Memory B cell (primary cell): ENCODE data around the gene PROK2.
A peak's percentile ranks its signal among the peaks of the same experiment; 100 is the strongest.

Experiments used
- ATAC-seq: fragments of 150-1000 bp; cut with Tn5 transposase; 2 replicates; pipeline ENCODE4 v1.10.0; 2021; ENCODE audit warnings: low read depth, mild to moderate bottlenecking, moderate library complexity
- DNase-seq, 2 donors: peaks; one replicate each; pipeline ENCODE4 v3.0.0; 2022; ENCODE audit warnings: low spot score in 2 of 2
- H3K27ac Mint-ChIP-seq: one replicate; pipeline ENCODE4 v1.8.0; 2022; ENCODE audit warnings: mild to moderate bottlenecking, moderate library complexity, mixed read lengths
- H3K27me3 Mint-ChIP-seq: one replicate; pipeline ENCODE4 v1.8.0; 2022; ENCODE audit warnings: mixed read lengths
- H3K36me3 Mint-ChIP-seq: one replicate; pipeline ENCODE4 v1.8.0; 2022; ENCODE audit warnings: mild to moderate bottlenecking, mixed read lengths
- H3K4me1 Mint-ChIP-seq: one replicate; pipeline ENCODE4 v1.8.0; 2022; ENCODE audit warnings: mixed read lengths
- H3K4me3 Mint-ChIP-seq: one replicate; pipeline ENCODE4 v1.8.0; 2022; ENCODE audit warnings: mild to moderate bottlenecking, moderate library complexity, mixed read lengths
- H3K9me3 Mint-ChIP-seq: one replicate; pipeline ENCODE4 v1.8.0; 2022; ENCODE audit warnings: mixed read lengths

Gene PROK2

GRCh38 chr3:71779674-71780377 is 5.1 kb downstream of the PROK2 start:
- peaks cover 3% of the 10 kb centered on the region for H3K4me1 Mint-ChIP-seq
- no peak overlapping the region for H3K27ac Mint-ChIP-seq
- peaks cover 6% of the 10 kb centered on the region for H3K27me3 Mint-ChIP-seq
- no peak for DNase-seq
- no peaks in the 10 kb centered on the region for H3K9me3 Mint-ChIP-seq
- no peak for ATAC-seq
- H3K36me3 Mint-ChIP-seq, result no peaks in the 10 kb centered on the region
- no peak overlapping the region for H3K4me3 Mint-ChIP-seq

DNA sequence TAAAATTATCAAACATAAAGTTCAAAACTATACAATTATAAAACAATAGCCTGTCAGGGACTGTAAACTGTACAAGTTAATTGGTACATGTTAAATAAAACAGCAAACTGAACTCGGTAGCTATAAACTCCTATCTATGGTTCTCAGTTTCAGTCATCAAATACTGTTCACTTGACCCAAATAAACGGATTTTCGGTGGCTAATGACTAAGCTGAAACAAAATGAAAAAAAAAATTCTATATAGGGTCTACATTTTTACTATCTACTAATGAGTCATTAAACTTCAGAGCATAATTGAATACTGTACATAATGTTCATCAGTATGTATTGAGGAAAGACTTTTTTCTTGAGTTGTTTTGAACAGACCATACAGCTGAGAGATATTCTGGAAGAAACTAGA is 6.6 kb downstream of the PROK2 start:
- H3K4me3 Mint-ChIP-seq, result no peak overlapping the region
- H3K9me3 Mint-ChIP-seq, result no peaks in the 10 kb centered on the region
- DNase-seq (no peak), ATAC-seq (no peak)
- no peak overlapping the region for H3K27ac Mint-ChIP-seq
- H3K27me3 Mint-ChIP-seq, result peaks cover 4% of the 10 kb centered on the region
- no peaks in the 10 kb centered on the region for H3K4me1 Mint-ChIP-seq
- no peaks in the 10 kb centered on the region for H3K36me3 Mint-ChIP-seq

GRCh38 chr3:71776538-71776937 is 8.4 kb downstream of the PROK2 start:
- Mint-ChIP-seq H3K4me3 (no peak overlapping the region), H3K27me3 (peaks cover 2% of the 10 kb centered on the region), H3K4me1 (no peaks in the 10 kb centered on the region), H3K9me3 (no peaks in the 10 kb centered on the region), H3K36me3 (no peaks in the 10 kb centered on the region), H3K27ac (no peak overlapping the region)
- DNase-seq (no peak), ATAC-seq (no peak)

DNA sequence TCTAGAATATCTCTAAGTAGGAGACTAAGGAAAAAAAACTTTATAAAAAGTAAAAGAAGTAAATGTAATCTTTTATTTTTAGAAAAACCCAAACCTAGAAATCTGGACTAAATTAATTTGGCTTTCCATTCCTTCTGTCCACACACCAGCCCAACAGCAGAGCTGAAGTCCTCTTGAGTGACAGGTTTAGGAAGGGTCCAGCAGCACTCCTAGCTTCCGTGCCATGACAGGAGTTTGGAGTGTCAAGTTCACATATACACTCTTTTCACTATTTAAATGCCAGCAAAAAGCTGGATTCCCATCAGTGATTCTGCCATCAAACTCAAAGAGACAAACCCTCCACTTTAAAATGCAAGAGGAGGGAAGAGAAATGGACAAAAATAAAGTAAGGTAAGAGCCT is 13.1 kb downstream of the PROK2 start:
- Mint-ChIP-seq H3K9me3 (no peaks in the 10 kb centered on the region), H3K36me3 (no peaks in the 10 kb centered on the region), H3K27ac (no peak overlapping the region), H3K4me1 (no peaks in the 10 kb centered on the region), H3K27me3 (peaks cover 5% of the 10 kb centered on the region), H3K4me3 (no peak overlapping the region)
- DNase-seq (no peak), ATAC-seq (no peak)

DNA sequence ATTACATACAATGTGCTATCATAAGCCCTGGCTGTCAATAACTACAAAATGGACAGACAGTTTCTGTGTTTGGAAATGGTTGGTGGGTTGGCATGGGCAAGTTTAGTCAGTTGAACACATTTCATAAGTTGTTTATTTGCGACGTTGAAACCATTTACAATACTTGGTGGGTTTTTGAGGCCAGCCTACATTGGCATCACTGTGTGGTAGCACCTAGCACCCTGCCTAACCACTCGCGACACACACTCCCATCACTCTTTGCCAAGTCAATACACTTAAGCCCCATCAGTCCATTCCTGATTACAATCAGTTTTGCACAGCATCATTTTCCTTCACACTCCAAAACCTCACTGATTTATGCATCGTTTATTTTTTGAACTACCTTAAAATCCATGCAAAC is 13.8 kb downstream of the PROK2 start:
- Mint-ChIP-seq H3K36me3 (no peaks in the 10 kb centered on the region), H3K4me1 (no peaks in the 10 kb centered on the region), H3K27ac (no peak overlapping the region), H3K27me3 (peaks cover 7% of the 10 kb centered on the region), H3K9me3 (no peaks in the 10 kb centered on the region), H3K4me3 (no peak overlapping the region)
- ATAC-seq, result no peak
- no peak for DNase-seq

DNA sequence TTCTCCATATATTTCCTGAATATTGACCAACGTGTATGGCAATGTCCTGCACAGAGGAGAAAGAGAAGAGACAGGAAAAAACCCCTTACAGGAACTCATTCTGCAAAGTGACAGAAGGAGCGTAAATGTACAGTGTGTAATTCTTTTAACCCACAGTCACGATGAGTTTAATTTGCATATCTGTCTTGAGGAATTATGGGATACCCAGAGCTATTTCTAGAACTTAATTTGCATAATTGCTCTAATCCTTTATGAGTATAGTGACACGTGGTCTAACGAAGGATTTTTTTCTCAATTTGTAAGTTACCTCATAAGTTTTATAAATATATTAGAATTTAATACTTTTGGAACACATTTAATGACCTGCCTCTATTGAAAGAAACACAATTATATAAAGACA is 21.5 kb downstream of the PROK2 start:
- DNase-seq, result no peak
- ATAC-seq, result peak; percentile 24
- Mint-ChIP-seq H3K9me3 (peaks cover 2% of the 10 kb centered on the region), H3K4me3 (no peak overlapping the region), H3K27me3 (peaks cover 9% of the 10 kb centered on the region), H3K36me3 (no peaks in the 10 kb centered on the region), H3K27ac (no peak overlapping the region), H3K4me1 (no peaks in the 10 kb centered on the region)

GRCh38 chr3:71760140-71760539 is 24.8 kb downstream of the PROK2 start:
- Mint-ChIP-seq H3K4me1 (no peaks in the 10 kb centered on the region), H3K36me3 (no peaks in the 10 kb centered on the region), H3K9me3 (peaks cover 2% of the 10 kb centered on the region), H3K27ac (no peak overlapping the region), H3K27me3 (peaks cover 11% of the 10 kb centered on the region), H3K4me3 (no peak overlapping the region)
- DNase-seq (no peak), ATAC-seq (no peak)

DNA sequence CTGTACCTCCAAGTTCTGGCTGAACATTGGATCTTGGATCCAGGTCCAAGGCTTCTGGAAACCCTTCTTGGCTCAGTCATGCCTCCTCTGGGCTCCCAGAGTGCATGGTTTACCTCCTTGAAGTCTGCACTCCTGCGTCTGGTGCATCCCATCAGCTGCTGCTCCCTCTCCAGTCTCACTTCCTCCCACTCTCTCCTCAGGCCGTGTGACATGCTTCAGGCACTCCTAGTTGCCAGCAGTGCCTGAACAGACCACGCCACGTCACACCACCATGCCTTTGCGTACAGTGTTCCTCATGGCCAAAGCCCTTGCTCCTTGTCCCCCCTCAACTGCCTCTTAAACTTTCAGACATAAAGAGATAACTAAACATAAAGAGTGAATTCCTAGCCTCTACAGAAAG is 25.5 kb downstream of the PROK2 start:
- H3K4me1 Mint-ChIP-seq, result no peaks in the 10 kb centered on the region
- no peak overlapping the region for H3K4me3 Mint-ChIP-seq
- no peak for ATAC-seq
- H3K27me3 Mint-ChIP-seq, result peaks cover 12% of the 10 kb centered on the region
- H3K36me3 Mint-ChIP-seq, result no peaks in the 10 kb centered on the region
- H3K9me3 Mint-ChIP-seq, result peaks cover 2% of the 10 kb centered on the region
- no peak overlapping the region for H3K27ac Mint-ChIP-seq
- DNase-seq, result no peak

- H3K9me3 Mint-ChIP-seq, result no peaks in the 10 kb centered on the region
- H3K27me3 Mint-ChIP-seq, result peaks cover 9% of the 10 kb centered on the region
- ATAC-seq, result no peak
- H3K4me1 Mint-ChIP-seq, result no peaks in the 10 kb centered on the region
- no peak overlapping the region for H3K27ac Mint-ChIP-seq
- no peaks in the 10 kb centered on the region for H3K36me3 Mint-ChIP-seq
- no peak for DNase-seq
- no peak overlapping the region for H3K4me3 Mint-ChIP-seq
Observed at GRCh38 chr3:71758091-71758490, 26.9 kb downstream of the PROK2 start.

DNA sequence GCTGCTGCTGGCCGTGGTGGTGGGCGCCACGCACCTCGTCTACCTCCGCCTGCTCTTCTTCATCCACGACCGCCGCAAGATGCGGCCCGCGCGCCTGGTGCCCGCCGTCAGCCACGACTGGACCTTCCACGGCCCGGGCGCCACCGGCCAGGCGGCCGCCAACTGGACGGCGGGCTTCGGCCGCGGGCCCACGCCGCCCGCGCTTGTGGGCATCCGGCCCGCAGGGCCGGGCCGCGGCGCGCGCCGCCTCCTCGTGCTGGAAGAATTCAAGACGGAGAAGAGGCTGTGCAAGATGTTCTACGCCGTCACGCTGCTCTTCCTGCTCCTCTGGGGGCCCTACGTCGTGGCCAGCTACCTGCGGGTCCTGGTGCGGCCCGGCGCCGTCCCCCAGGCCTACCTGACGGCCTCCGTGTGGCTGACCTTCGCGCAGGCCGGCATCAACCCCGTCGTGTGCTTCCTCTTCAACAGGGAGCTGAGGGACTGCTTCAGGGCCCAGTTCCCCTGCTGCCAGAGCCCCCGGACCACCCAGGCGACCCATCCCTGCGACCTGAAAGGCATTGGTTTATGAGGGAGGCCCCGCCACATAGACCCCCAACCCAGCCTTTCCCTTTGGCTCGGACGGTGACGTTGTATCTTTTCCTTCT is 30.2 kb downstream of the PROK2 start:
- no peak for DNase-seq
- Mint-ChIP-seq H3K9me3 (no peaks in the 10 kb centered on the region), H3K4me1 (no peaks in the 10 kb centered on the region), H3K27ac (no peak overlapping the region), H3K36me3 (no peaks in the 10 kb centered on the region), H3K4me3 (peak overlapping the region; percentile 21), H3K27me3 (peaks cover 14% of the 10 kb centered on the region)
- ATAC-seq, result no peak

DNA sequence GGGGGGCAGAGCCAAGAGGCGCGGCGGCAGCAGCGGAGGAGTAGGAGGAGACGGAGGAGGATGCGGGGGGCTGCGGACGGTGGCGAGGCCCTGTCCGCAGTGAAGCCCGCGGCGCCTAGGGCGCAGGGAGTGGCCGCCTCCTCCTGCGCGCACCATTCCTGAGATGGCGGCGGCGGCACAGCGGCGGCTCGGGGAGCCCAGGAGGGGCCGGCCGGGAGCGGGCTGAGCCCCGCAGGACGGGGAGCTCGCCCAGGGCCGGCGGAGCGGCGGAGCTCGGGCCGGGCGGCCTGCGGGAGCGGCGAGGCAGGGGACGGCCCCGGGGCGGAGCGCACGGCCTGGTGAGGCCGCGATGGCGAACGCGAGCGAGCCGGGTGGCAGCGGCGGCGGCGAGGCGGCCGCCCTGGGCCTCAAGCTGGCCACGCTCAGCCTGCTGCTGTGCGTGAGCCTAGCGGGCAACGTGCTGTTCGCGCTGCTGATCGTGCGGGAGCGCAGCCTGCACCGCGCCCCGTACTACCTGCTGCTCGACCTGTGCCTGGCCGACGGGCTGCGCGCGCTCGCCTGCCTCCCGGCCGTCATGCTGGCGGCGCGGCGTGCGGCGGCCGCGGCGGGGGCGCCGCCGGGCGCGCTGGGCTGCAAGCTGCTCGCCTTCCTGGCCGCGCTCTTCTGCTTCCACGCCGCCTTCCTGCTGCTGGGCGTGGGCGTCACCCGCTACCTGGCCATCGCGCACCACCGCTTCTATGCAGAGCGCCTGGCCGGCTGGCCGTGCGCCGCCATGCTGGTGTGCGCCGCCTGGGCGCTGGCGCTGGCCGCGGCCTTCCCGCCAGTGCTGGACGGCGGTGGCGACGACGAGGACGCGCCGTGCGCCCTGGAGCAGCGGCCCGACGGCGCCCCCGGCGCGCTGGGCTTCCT is 31.0 kb downstream of the PROK2 start, which contains the start of gene GPR27:
Gene GPR27, plus strand, starts transcription at position 155 of the 909 bp plus-strand sequence. Its CDS starts 195 bp downstream, at position 350.
- peaks cover 12% of the 10 kb centered on the region for H3K27me3 Mint-ChIP-seq
- no peak for DNase-seq
- no peak for ATAC-seq
- H3K36me3 Mint-ChIP-seq, result no peaks in the 10 kb centered on the region
- H3K9me3 Mint-ChIP-seq, result no peaks in the 10 kb centered on the region
- peak within 1 kb of the TSS; percentile 34 for H3K4me3 Mint-ChIP-seq
- H3K4me1 Mint-ChIP-seq, result no peaks in the 10 kb centered on the region
- no peak within 1 kb of the TSS for H3K27ac Mint-ChIP-seq

DNA sequence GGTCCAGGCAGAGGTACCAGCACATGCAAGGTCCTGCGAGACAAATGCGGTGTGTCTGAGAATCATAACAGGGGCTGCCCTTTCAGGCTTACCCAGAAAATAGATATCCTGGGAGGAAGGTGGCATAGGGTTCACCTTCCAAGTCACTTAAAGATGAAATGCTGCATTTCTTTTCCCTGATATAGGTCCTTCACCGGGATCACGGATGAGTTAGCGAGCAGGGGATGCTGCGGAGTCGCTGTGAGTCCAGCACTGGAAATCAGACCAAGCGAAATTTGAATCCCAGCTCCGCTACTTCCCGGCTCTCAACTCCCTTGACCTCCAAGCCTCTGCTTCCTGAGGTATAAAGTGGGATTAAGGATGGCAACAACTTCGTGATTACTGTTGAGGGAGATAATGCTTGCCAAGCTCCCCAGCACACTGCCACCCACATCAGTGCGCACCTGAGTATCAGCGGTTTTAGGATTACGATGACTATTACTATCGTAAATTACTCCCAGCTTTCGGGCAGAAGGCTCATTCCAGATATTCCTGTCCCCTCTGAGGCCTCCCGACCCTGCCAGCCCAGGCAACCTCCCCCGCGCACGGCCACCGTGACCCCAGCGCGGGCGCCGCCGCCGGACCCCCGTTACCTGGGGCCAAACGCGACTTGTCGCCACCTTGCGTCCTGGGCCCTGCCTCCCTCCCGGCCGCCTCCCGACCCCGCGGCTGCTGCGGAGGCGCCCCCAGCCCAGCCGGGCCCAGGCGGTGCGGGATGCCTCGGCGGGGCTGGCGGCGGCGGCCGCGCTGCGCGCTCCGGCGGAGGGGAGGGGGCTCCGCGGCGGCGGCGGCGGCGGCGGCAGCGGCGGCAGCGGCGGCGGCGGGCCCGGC is 31.9 kb downstream of the PROK2 start:
- no peak for DNase-seq
- no peaks in the 10 kb centered on the region for H3K36me3 Mint-ChIP-seq
- no peak for ATAC-seq
- no peaks in the 10 kb centered on the region for H3K4me1 Mint-ChIP-seq
- no peak overlapping the region for H3K27ac Mint-ChIP-seq
- H3K9me3 Mint-ChIP-seq, result no peaks in the 10 kb centered on the region
- H3K27me3 Mint-ChIP-seq, result peaks cover 17% of the 10 kb centered on the region
- H3K4me3 Mint-ChIP-seq, result no peak overlapping the region

GRCh38 chr3:71751602-71752001 is 33.3 kb downstream of the PROK2 start:
- Mint-ChIP-seq H3K36me3 (no peaks in the 10 kb centered on the region), H3K27me3 (peaks cover 18% of the 10 kb centered on the region), H3K27ac (no peak overlapping the region), H3K9me3 (peaks cover 1% of the 10 kb centered on the region), H3K4me3 (no peak overlapping the region), H3K4me1 (no peaks in the 10 kb centered on the region)
- no peak for DNase-seq
- no peak for ATAC-seq
